H1 (cell line): Measurements from ENCODE around the gene PAWR. TPM values are rescaled to one million over a fixed set of nuclear protein-coding genes. Genes with fewer than 3 reads are reported as not detected.

ENCODE experiments used
- CTCF ChIA-PET: fragments of 300-600 bp; sonication (Branson Sonifier 250); formaldehyde crosslinking; loops from one replicate; lab custom pipeline; 2021; ENCODE audit not compliant: partially characterized antibody; lab: Charles Lee
- POLR2A ChIA-PET: fragments of 300-600 bp; sonication (Branson Sonifier 250); formaldehyde crosslinking; loops from one replicate; lab custom pipeline; 2021; ENCODE audit warnings: inconsistent platforms; ENCODE audit not compliant: partially characterized antibody; lab: Charles Lee
- DNase-seq, 2 experiments: peaks; one replicate each; pipeline versions ENCODE4 v3.0.0 to v3.0.0-alpha.2; 2010 to 2022; ENCODE audit warnings: low spot score in 2 of 2, low read depth in 1 of 2, mixed read lengths in 1 of 2
- FAIRE-seq: peaks from 2 replicates; lab custom pipeline; 2011; peaks lifted over from hg19 to GRCh38; lab: Jason Lieb, UNC
- H2AFZ ChIP-seq: 2 replicates; pipeline ENCODE4 v1.8.1; 2012; ENCODE audit warnings: low read length, inconsistent platforms
- H2AK5ac ChIP-seq: 2 replicates; pipeline ENCODE4 v1.6.1; 2013; ENCODE audit warnings: low read depth, low read length
- H2BK120ac ChIP-seq: replicated peaks from 2 replicates; pipeline ENCODE3; 2013; ENCODE audit warnings: low read depth, low read length, inconsistent platforms
- H2BK12ac ChIP-seq: 2 replicates; pipeline ENCODE4 v1.6.1; 2013; ENCODE audit warnings: low read depth, low read length
- H2BK15ac ChIP-seq: 2 replicates; pipeline ENCODE4 v1.6.1; 2013; ENCODE audit warnings: low read length
- H2BK20ac ChIP-seq: 2 replicates; pipeline ENCODE4 v1.6.1; 2013; ENCODE audit warnings: low read length
- H2BK5ac ChIP-seq: 2 replicates; pipeline ENCODE4 v1.6.1; 2013; ENCODE audit warnings: low read depth, low read length
- H3K14ac ChIP-seq: 2 replicates; pipeline ENCODE4 v1.6.1; 2013; ENCODE audit warnings: inconsistent platforms; ENCODE audit not compliant: insufficient read length
- H3K18ac ChIP-seq: 2 replicates; pipeline ENCODE4 v1.6.1; 2013; ENCODE audit warnings: low read length; ENCODE audit errors: extremely low read depth
- H3K23ac ChIP-seq: 2 replicates; pipeline ENCODE4 v1.6.1; 2013; ENCODE audit warnings: inconsistent platforms; ENCODE audit not compliant: insufficient read length
- H3K23me2 ChIP-seq: 2 replicates; pipeline ENCODE4 v1.6.1; 2013; ENCODE audit warnings: low read depth, low read length
- H3K27ac ChIP-seq: 2 replicates; pipeline ENCODE4 v1.6.1; 2011; ENCODE audit warnings: low read depth, low read length, inconsistent platforms
- H3K27me3 ChIP-seq, 4 experiments: replicated peaks in 1 of 4; 1 replicate in 1 of 4; 2 replicates in 3 of 4; pipeline versions ENCODE4 v1.6.1 to v1.8.1; 2011 to 2013; ENCODE audit warnings: low read length in 3 of 4, mild to moderate bottlenecking in 3 of 4, inconsistent platforms in 2 of 4, mixed read lengths in 2 of 4, moderate library complexity in 1 of 4; ENCODE audit not compliant: control insufficient read depth in 3 of 4, insufficient read depth in 3 of 4; ENCODE audit errors: extremely low read depth in 1 of 4
- H3K36me3 ChIP-seq, 4 experiments: 2 replicates each; pipeline versions ENCODE4 v1.6.1 to v1.8.1; 2011 to 2013; ENCODE audit warnings: mild to moderate bottlenecking in 4 of 4, low read length in 3 of 4, moderate library complexity in 2 of 4, control low read depth in 1 of 4, inconsistent platforms in 1 of 4; ENCODE audit not compliant: insufficient read depth in 4 of 4, control insufficient read depth in 2 of 4
- H3K4ac ChIP-seq: replicated peaks from 2 replicates; pipeline ENCODE3; 2013; ENCODE audit warnings: low read length, low read depth, mixed read lengths, inconsistent platforms; ENCODE audit not compliant: insufficient read length
- H3K4me1 ChIP-seq, 4 experiments: replicated peaks in 1 of 4; 1 replicate in 1 of 4; 2 replicates in 3 of 4; pipeline versions ENCODE4 v1.6.1 to v1.8.1; 2011 to 2013; ENCODE audit warnings: low read length in 3 of 4, inconsistent platforms in 2 of 4, mixed read lengths in 1 of 4; ENCODE audit not compliant: insufficient read depth in 4 of 4, control insufficient read depth in 3 of 4
- H3K4me2 ChIP-seq, 2 experiments: 2 replicates each; pipeline versions ENCODE4 v1.6.1 to v1.8.1; 2011 to 2013; ENCODE audit warnings: low read depth in 2 of 2, low read length in 2 of 2, control low read depth in 1 of 2, inconsistent platforms in 1 of 2, mild to moderate bottlenecking in 1 of 2; ENCODE audit not compliant: insufficient read depth in 1 of 2
- H3K4me3 ChIP-seq, 4 experiments: fragments of 200-600, 300-600 bp in 1 of 4; sonication (generic), shearing (Covaris generic), sonication (Bioruptor Twin) in 1 of 4; 2 replicates each; pipeline versions ENCODE4 v1.5.1 to v1.8.1; 2011 to 2016; ENCODE audit warnings: low read length in 4 of 4, low read depth in 3 of 4, control low read depth in 2 of 4, inconsistent platforms in 2 of 4, mild to moderate bottlenecking in 2 of 4, mixed read lengths in 1 of 4, moderate library complexity in 1 of 4; ENCODE audit not compliant: insufficient read depth in 2 of 4; ENCODE audit errors: extremely low read depth in 1 of 4
- H3K56ac ChIP-seq: replicated peaks from 2 replicates; pipeline ENCODE3; 2013; ENCODE audit warnings: low read depth, mild to moderate bottlenecking, mixed read lengths, low read length, inconsistent platforms; ENCODE audit not compliant: insufficient read length
- H3K79me1 ChIP-seq: 2 replicates; pipeline ENCODE4 v1.6.1; 2013; ENCODE audit warnings: low read depth, low read length, control low read depth
- H3K79me2 ChIP-seq, 2 experiments: 2 replicates each; pipeline versions ENCODE4 v1.6.1 to v1.8.1; 2012 to 2013; ENCODE audit warnings: low read length in 2 of 2, mild to moderate bottlenecking in 2 of 2, inconsistent platforms in 1 of 2; ENCODE audit not compliant: insufficient read depth in 2 of 2, control insufficient read depth in 1 of 2
- H3K9ac ChIP-seq, 4 experiments: replicated peaks in 1 of 4; 1 replicate in 1 of 4; 2 replicates in 3 of 4; pipeline versions ENCODE4 v1.6.1 to v1.8.1; 2011 to 2013; ENCODE audit warnings: low read depth in 3 of 4, low read length in 3 of 4, control low read depth in 2 of 4, mild to moderate bottlenecking in 2 of 4, moderate library complexity in 2 of 4, inconsistent platforms in 1 of 4; ENCODE audit errors: extremely low read depth in 1 of 4
- H3K9me3 ChIP-seq, 2 experiments: 2 replicates each; pipeline versions ENCODE4 v1.6.1 to v1.8.1; 2012 to 2013; ENCODE audit warnings: mild to moderate bottlenecking in 2 of 2, moderate library complexity in 2 of 2, control low read depth in 1 of 2, inconsistent platforms in 1 of 2, low read depth in 1 of 2, low read length in 1 of 2, mixed read lengths in 1 of 2; ENCODE audit not compliant: insufficient read depth in 2 of 2
- H4K20me1 ChIP-seq, 2 experiments: replicated peaks in 1 of 2; 2 replicates each; pipeline versions ENCODE3 to v1.8.1; 2011 to 2013; ENCODE audit warnings: inconsistent platforms in 2 of 2, low read length in 2 of 2, mild to moderate bottlenecking in 1 of 2; ENCODE audit not compliant: insufficient read depth in 2 of 2, control insufficient read depth in 1 of 2
- H4K5ac ChIP-seq: 2 replicates; pipeline ENCODE4 v1.6.1; 2013; ENCODE audit warnings: low read length, low read depth, mixed read lengths, inconsistent platforms; ENCODE audit not compliant: insufficient read length
- H4K8ac ChIP-seq: 2 replicates; pipeline ENCODE4 v1.8.0; 2013; ENCODE audit warnings: mild to moderate bottlenecking, moderate library complexity, low read length, inconsistent platforms; ENCODE audit not compliant: insufficient read depth; ENCODE audit errors: extremely low read depth
- H4K91ac ChIP-seq: replicated peaks from 2 replicates; pipeline ENCODE3; 2013; ENCODE audit warnings: low read length, mixed read lengths, inconsistent platforms; ENCODE audit not compliant: insufficient read length
- CBX5 ChIP-seq: fragments of 300-800, 300-1000 bp; sonication (generic); IDR thresholded peaks from 2 replicates; pipeline ENCODE4 v1.7.1; 2016; ENCODE audit warnings: antibody characterized with exemption, low read length, low read depth
- POLR2A ChIP-seq, 2 experiments: IDR thresholded peaks; 1 replicate in 1 of 2; 2 replicates in 1 of 2; pipeline ENCODE4 v1.6.1; 2011; ENCODE audit warnings: low read depth in 2 of 2, low read length in 2 of 2, mild to moderate bottlenecking in 2 of 2; ENCODE audit errors: control extremely low read depth in 1 of 2
- RNF2 ChIP-seq: fragments of 200-900, 300-1000 bp; sonication (generic); IDR thresholded peaks from 2 replicates; pipeline ENCODE4 v1.7.1; 2016; ENCODE audit warnings: borderline replicate concordance, low read depth, mild to moderate bottlenecking, antibody characterized with exemption, low read length; ENCODE audit not compliant: poor library complexity, severe bottlenecking; ENCODE audit errors: missing control alignments
- SIN3A ChIP-seq, 2 experiments: IDR thresholded peaks in 1 of 2; conservative IDR thresholded peaks in 1 of 2; 2 replicates each; pipeline ENCODE4 v1.6.1; 2011 to 2012; ENCODE audit warnings: low read length in 2 of 2, improper control_type of control experiment in 1 of 2, low read depth in 1 of 2, mild to moderate bottlenecking in 1 of 2
- SP4 ChIP-seq: IDR thresholded peaks from 2 replicates; pipeline ENCODE4 v1.6.1; 2012; ENCODE audit warnings: low read length, inconsistent platforms
- TAF7 ChIP-seq: optimal IDR thresholded peaks from 2 replicates; pipeline ENCODE3; 2011; ENCODE audit warnings: low read depth, mild to moderate bottlenecking, inconsistent platforms, low read length, moderate library complexity, borderline replicate concordance
- WGBS, 2 experiments: shearing (Covaris generic) in 1 of 2; methylation state at CpG; one replicate each; pipeline versions ENCODE4 v1.1.6 to v1.1.7; 2013 to 2015; ENCODE audit warnings: low lambda C conversion rate in 2 of 2, mixed read lengths in 2 of 2, inconsistent platforms in 1 of 2, low coverage in 1 of 2, missing lambda C conversion rate in 1 of 2; ENCODE audit not compliant: insufficient replicate concordance in 2 of 2, insufficient coverage in 1 of 2, insufficient read length in 1 of 2; ENCODE audit errors: extremely low coverage in 1 of 2, missing lambda C conversion rate in 1 of 2; 5-methylcytosine and 5-hydroxymethylcytosine counted together
- polyA plus RNA-seq, 7 experiments: library from polyadenylated mRNA; depleted of rRNA in 3 of 7; stranded (reverse) in 5 of 7; unstranded in 2 of 7; fragments of >200 nt in 5 of 7; fragments of 200-250 nt in 2 of 7; gene quantifications; 1 replicate in 5 of 7; 2 replicates in 1 of 7; 4 replicates in 1 of 7; pipeline versions ENCODE4 v1.2.1 to v1.2.3, GENCODE V29; 2011 to 2013; ENCODE audit warnings: missing spikeins in 2 of 7, mixed read lengths in 2 of 7
- total RNA-seq: library from RNA; stranded (reverse); fragmentation: NEBNext Ultra II Directional; extraction: Animal tissue kit (Norgen Biotek cat#: 25700); gene quantifications from 2 replicates; pipeline ENCODE4 v1.2.1, GENCODE V29; 2021

The PAWR gene
- total and polyA plus RNA-seq, 2 of the 8 experiments (the other 6 are each of a cell fraction or from before 2014, with no cell fraction given), result 28.3 to 327 TPM

DNA sequence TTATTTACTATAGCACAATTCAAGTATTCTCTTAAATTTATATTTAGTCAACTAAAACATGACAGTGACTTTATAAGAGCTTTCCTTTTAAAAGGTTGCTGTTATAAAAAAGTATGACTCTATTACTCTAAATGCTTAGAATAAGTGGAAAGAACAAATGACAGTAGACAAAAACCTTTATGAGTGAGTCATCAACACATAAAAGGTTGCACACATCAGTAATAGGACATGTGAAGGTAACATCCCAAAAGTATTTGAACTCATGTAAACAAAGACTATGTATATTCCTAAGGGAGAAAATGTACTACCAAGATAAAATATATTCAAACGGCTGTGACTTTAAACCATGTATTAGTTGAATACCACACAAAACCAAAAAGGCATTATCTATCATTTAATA lies 98.8 kb downstream of the PAWR start:
- H2BK120ac ChIP-seq, result no peak overlapping the region
- H2BK5ac ChIP-seq, result no peak overlapping the region
- H3K18ac ChIP-seq, result no peak overlapping the region
- H3K14ac ChIP-seq, result no peak overlapping the region
- H2BK12ac ChIP-seq, result no peak overlapping the region
- no peaks in the 10 kb centered on the region for H3K4me1 ChIP-seq
- no peak overlapping the region for H3K9ac ChIP-seq
- no peak overlapping the region for H4K8ac ChIP-seq
- 96% methylated on average over 1 of the region's 1 CpG; no CpG with 5 or more reads in 1 of the 2 experiments for WGBS, 2 experiments
- H3K23ac ChIP-seq, result no peak overlapping the region
- peaks cover 0 to 3% of the 10 kb centered on the region in 2 experiments for H4K20me1 ChIP-seq
- H3K9me3 ChIP-seq, result no peaks in the 10 kb centered on the region
- FAIRE-seq (no peak), DNase-seq (no peak)
- ChIA-PET CTCF (no interaction called here), POLR2A (interaction anchor here (1.3 kb wide), 1 partner anchor 14 kb away, joined by 3 read pairs; no protein-coding TSS in a partner anchor)
- H3K56ac ChIP-seq, result no peak overlapping the region
- no peak overlapping the region for H3K4ac ChIP-seq
- peaks cover 0 to 18% of the 10 kb centered on the region in 2 experiments; a peak in 2 of 4 replicates for H3K79me2 ChIP-seq
- H3K79me1 ChIP-seq, result no peaks in the 10 kb centered on the region
- no peak overlapping the region for H3K4me3 ChIP-seq
- no peak overlapping the region for H3K4me2 ChIP-seq
- H3K36me3 ChIP-seq, result peaks cover 0 to 56% (median 8%) of the 10 kb centered on the region in 4 experiments; a peak in 4 of 8 replicates
- no peaks in the 10 kb centered on the region for H3K23me2 ChIP-seq
- TF ChIP-seq POLR2A (IDR thresholded peaks at IDR 0.05; ENCODE audit: control extremely low read depth in 1 of 2, low read depth in 2 of 2, low read length in 2 of 2), result no peak
- TF ChIP-seq SIN3A (conservative IDR thresholded peaks at IDR 0.05 in 1 of 2, IDR thresholded peaks at IDR 0.05 in 1 of 2; ENCODE audit: low read depth in 1 of 2, low read length in 2 of 2), result no peak
- TF ChIP-seq RNF2, result no peak
- TF ChIP-seq SP4, result no peak
- no peak for TF ChIP-seq CBX5
- no peak for TF ChIP-seq TAF7
- H3K27ac ChIP-seq, result no peak overlapping the region
- no peak overlapping the region for H4K91ac ChIP-seq
- H3K27me3 ChIP-seq, result no peaks in the 10 kb centered on the region
- no peak overlapping the region for H2AK5ac ChIP-seq
- no peak overlapping the region for H4K5ac ChIP-seq
- H2BK20ac ChIP-seq, result no peak overlapping the region
- H2AFZ ChIP-seq, result no peak overlapping the region
- no peak overlapping the region for H2BK15ac ChIP-seq
